Measurements from ENCODE around the gene H2AZ2. TPM values are rescaled to one million over a fixed set of nuclear protein-coding genes. Genes with fewer than 3 reads are reported as not detected.
"Not testable (repeated sequence)": the region's sequence is repeated elsewhere in the genome, so short reads cannot be mapped to it uniquely, and the experiment has no call there.

Gene H2AZ2
- total and polyA plus RNA-seq, 2 of the 4 experiments (the other 2 are of a cell fraction), result 156 to 162 TPM

DNA sequence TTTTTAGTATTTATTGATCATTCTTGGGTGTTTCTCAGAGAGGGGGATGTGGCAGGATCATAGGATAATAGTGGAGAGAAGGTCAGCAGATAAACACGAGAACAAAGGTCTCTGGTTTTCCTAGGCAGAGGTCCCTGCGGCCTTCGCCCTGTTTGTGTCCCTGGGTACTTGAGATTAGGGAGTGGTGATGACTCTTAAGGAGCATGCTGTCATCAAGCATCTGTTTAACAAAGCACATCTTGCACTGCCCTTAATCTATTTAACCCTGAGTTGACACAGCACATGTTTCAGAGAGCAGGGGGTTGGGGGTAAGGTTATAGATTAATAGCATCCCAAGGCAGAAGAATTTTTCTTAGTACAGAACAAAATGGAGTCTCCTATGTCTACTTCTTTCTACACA lies 22.4 kb upstream of the H2AZ2 start:
- H3K9me3 ChIP-seq (ENCODE audit: control insufficient read depth, insufficient read depth, low read length); H3K79me1 ChIP-seq (ENCODE audit: low read depth in 1 of 2, low read length in 2 of 2); H3K4me3 ChIP-seq (ENCODE audit: insufficient read depth, low read depth, low read length); dilution Hi-C loops (cut with HindIII; ENCODE audit: low sequenced_read_pairs, unreplicated experiment); H4K91ac ChIP-seq (ENCODE audit: insufficient read depth, low read depth, low read length); H3K14ac ChIP-seq (replicated peaks; ENCODE audit: low read depth, low read length); H3K36me3 ChIP-seq (ENCODE audit: control insufficient read depth, insufficient read depth, low read length); H3K23ac ChIP-seq (ENCODE audit: low read depth, low read length); H2AFZ ChIP-seq (replicated peaks; ENCODE audit: low read length, poor library complexity); H4K5ac ChIP-seq (ENCODE audit: low read depth, low read length); H2BK120ac ChIP-seq (ENCODE audit: low read depth, low read length); H3K9ac ChIP-seq (ENCODE audit: low read depth, low read length); H2BK5ac ChIP-seq (ENCODE audit: low read depth, low read length, poor library complexity, severe bottlenecking); intact Hi-C loops (cut with micrococcal nuclease); POLR2A ChIA-PET (ENCODE audit: unreplicated experiment); H3K18ac ChIP-seq (ENCODE audit: low read depth, low read length); ATAC-seq (ENCODE audit: low read depth); H3K56ac ChIP-seq (ENCODE audit: extremely low read depth, insufficient read depth, low read length); H2BK15ac ChIP-seq (ENCODE audit: low read depth, low read length); H3K9me1 ChIP-seq (ENCODE audit: insufficient read depth, low read length); H3K4me2 ChIP-seq (ENCODE audit: low read depth, low read length); H3K27ac ChIP-seq (ENCODE audit: insufficient read depth, low read length); CTCF ChIA-PET; in situ Hi-C loops (cut with MboI; ENCODE audit: low sequenced_read_pairs); H2BK20ac ChIP-seq (ENCODE audit: low read depth, low read length); H3K4ac ChIP-seq (ENCODE audit: low read depth, low read length); DNase-seq; H3K27me3 ChIP-seq (ENCODE audit: control insufficient read depth, insufficient read depth, low read length); BruUV-seq (replicated peaks); H2AK9ac ChIP-seq (replicated peaks; ENCODE audit: low read depth, low read length, poor library complexity); H4K20me1 ChIP-seq (ENCODE audit: insufficient read depth, low read length); H3K4me1 ChIP-seq (ENCODE audit: control insufficient read depth, insufficient read depth, low read length); H2AK5ac ChIP-seq (ENCODE audit: low read depth, low read length); H4K8ac ChIP-seq (ENCODE audit: low read depth in 2 of 2, low read length in 2 of 2): not testable (repeated sequence)
- WGBS, 2 experiments (ENCODE audit: extremely low coverage in 2 of 2, insufficient read length in 1 of 2), result no CpG with 5 or more reads among the region's 3 CpGs
